ENCODE data around the gene HDAC9. TPM values are rescaled to one million over a fixed set of nuclear protein-coding genes. Genes with fewer than 3 reads are reported as not detected.

Gene HDAC9
- polyA plus RNA-seq, 2 of the 4 experiments (the other 2 are of a cell fraction), result 0.05 to 0.26 TPM

GRCh38 chr7:18890134-18890533 is 394.6 kb downstream of the HDAC9 start:
- H3K4me1 ChIP-seq, result peaks cover under 1% of the 10 kb centered on the region; the same call in 1 of the 3 replicates
- DNase-seq (ENCODE audit: low read depth in 1 of 2, low spot score in 1 of 2) (no peak), ATAC-seq (no peak), FAIRE-seq (no peak)
- H3K27ac ChIP-seq, result no peak overlapping the region
- H3K4me2 ChIP-seq, result no peak overlapping the region
- H3K4me3 ChIP-seq, result no peak overlapping the region
- TF ChIP-seq POLR2A (IDR thresholded peaks at IDR 0.05; ENCODE audit: low read length), result no peak
- TF ChIP-seq HOXB13 (CRISPR knock-in tag; IDR thresholded peaks at IDR 0.05; ENCODE audit: low read depth), result no peak
- TF ChIP-seq JUN (IDR thresholded peaks at IDR 0.05), result no peak
- TF ChIP-seq HMGXB4 (CRISPR knock-in tag; IDR thresholded peaks at IDR 0.05; ENCODE audit: borderline replicate concordance), result no peak
- TF ChIP-seq USF2 (IDR thresholded peaks at IDR 0.05), result no peak
- TF ChIP-seq TFCP2L1 (CRISPR knock-in tag; IDR thresholded peaks at IDR 0.05), result no peak
- no peak for TF ChIP-seq RARB (CRISPR knock-in tag; IDR thresholded peaks at IDR 0.05)
- no peak for TF ChIP-seq GATA3 (IDR thresholded peaks at IDR 0.05; ENCODE audit: borderline replicate concordance)
- no peak for TF ChIP-seq CBX8 (IDR thresholded peaks at IDR 0.05)
- no peak for TF ChIP-seq NPAS2 (CRISPR knock-in tag; IDR thresholded peaks at IDR 0.05; ENCODE audit: borderline replicate concordance)
- no peak for TF ChIP-seq HOXB5 (CRISPR knock-in tag; IDR thresholded peaks at IDR 0.05)
- TF ChIP-seq ZSCAN20 (CRISPR knock-in tag; IDR thresholded peaks at IDR 0.05), result no peak
- H3K9me3 ChIP-seq, result no peaks in the 10 kb centered on the region
- CTCF ChIA-PET, result no interaction called here
- POLR2A ChIA-PET, result no interaction called here
- WGBS (ENCODE audit: missing lambda C conversion rate), result 5% methylated on average over 2 of the region's 2 CpGs

GRCh38 chr7:18890885-18891621 is 395.5 kb downstream of the HDAC9 start:
- no peaks in the 10 kb centered on the region for H3K9me3 ChIP-seq
- H3K27ac ChIP-seq, result no peak overlapping the region
- ChIA-PET POLR2A (no interaction called here), CTCF (interaction anchor here (1.2 to 1.5 kb wide), 2 partner anchors 11 to 160 kb away, joined by 3 read pairs; no protein-coding TSS in a partner anchor)
- FAIRE-seq, result no peak
- TF ChIP-seq ZFP36 (IDR thresholded peaks at IDR 0.05; ENCODE audit: borderline replicate concordance, partially characterized antibody) (no peak), HOXA7 (CRISPR knock-in tag; IDR thresholded peaks at IDR 0.05) (no peak), MAX (IDR thresholded peaks at IDR 0.05) (no peak), BHLHE40 (IDR thresholded peaks at IDR 0.05; ENCODE audit: low read depth, low read length) (no peak), RNF2 (IDR thresholded peaks at IDR 0.05; ENCODE audit: borderline replicate concordance, low read depth) (no peak), ZNF302 (CRISPR knock-in tag; IDR thresholded peaks at IDR 0.05) (no peak), NR3C1 (IDR thresholded peaks at IDR 0.05) (no peak), NPAS2 (CRISPR knock-in tag; IDR thresholded peaks at IDR 0.05; ENCODE audit: borderline replicate concordance) (no peak), CHD4 (IDR thresholded peaks at IDR 0.05; ENCODE audit: borderline replicate concordance) (no peak), ATOH8 (CRISPR knock-in tag; IDR thresholded peaks at IDR 0.05; ENCODE audit: low read depth) (no peak), ESRRA (IDR thresholded peaks at IDR 0.05; ENCODE audit: borderline replicate concordance, low read length) (no peak), JUNB (IDR thresholded peaks at IDR 0.05) (no peak)
- no peak overlapping the region for H3K4me3 ChIP-seq
- DNase-seq (ENCODE audit: low read depth in 1 of 2, low spot score in 1 of 2), result no peak
- no peak overlapping the region for H3K4me2 ChIP-seq
- no peak for ATAC-seq
- H3K4me1 ChIP-seq, result peaks cover 9% of the 10 kb centered on the region; the same call in 1 of the 3 replicates
- 78% methylated on average over 4 of the region's 4 CpGs for WGBS (ENCODE audit: missing lambda C conversion rate)
